Keratinocyte (primary cell): Measurements from ENCODE around the gene IGFL4.

ENCODE experiments used
- EZH2 ChIP-seq: IDR thresholded peaks from one replicate; pipeline ENCODE4 v1.6.1; 2012; ENCODE audit warnings: inconsistent platforms, mild to moderate bottlenecking, low read length, moderate library complexity
- TF ChIP-seq, protein P1 (sequence below), 3 experiments: IDR thresholded peaks in 1 of 3; conservative IDR thresholded peaks in 1 of 3; optimal IDR thresholded peaks in 1 of 3; 2 replicates in 2 of 3; 3 replicates in 1 of 3; pipeline versions ENCODE3 to v1.5.1; 2011; ENCODE audit warnings: low read length in 3 of 3, mild to moderate bottlenecking in 3 of 3, moderate library complexity in 2 of 3, control low read depth in 1 of 3, inconsistent platforms in 1 of 3; ENCODE audit not compliant: insufficient read depth in 2 of 3; ENCODE audit errors: extremely low read depth in 1 of 3

DNA sequence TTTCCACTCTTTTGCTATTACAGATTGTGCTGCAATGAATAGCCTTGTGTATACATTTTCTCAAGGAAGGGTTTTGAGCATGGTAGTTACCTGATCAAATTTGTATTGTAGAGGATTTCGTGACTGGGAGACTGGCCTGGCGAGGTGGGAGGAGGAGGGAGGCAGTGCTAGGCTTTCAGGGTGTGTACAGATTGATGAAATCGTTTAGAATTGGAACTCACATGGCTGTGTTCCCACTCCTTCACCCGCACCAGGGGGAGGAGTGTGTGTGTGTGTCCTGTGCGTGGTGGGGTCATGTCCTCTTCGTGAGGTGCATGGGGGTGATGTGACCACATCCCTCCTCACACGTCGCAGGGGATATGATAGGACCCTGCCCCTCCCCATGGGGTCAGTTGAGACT lies 26.3 kb downstream of the IGFL4 start:
- TF ChIP-seq, protein P1, sequence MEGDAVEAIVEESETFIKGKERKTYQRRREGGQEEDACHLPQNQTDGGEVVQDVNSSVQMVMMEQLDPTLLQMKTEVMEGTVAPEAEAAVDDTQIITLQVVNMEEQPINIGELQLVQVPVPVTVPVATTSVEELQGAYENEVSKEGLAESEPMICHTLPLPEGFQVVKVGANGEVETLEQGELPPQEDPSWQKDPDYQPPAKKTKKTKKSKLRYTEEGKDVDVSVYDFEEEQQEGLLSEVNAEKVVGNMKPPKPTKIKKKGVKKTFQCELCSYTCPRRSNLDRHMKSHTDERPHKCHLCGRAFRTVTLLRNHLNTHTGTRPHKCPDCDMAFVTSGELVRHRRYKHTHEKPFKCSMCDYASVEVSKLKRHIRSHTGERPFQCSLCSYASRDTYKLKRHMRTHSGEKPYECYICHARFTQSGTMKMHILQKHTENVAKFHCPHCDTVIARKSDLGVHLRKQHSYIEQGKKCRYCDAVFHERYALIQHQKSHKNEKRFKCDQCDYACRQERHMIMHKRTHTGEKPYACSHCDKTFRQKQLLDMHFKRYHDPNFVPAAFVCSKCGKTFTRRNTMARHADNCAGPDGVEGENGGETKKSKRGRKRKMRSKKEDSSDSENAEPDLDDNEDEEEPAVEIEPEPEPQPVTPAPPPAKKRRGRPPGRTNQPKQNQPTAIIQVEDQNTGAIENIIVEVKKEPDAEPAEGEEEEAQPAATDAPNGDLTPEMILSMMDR (optimal IDR thresholded peaks at IDR 0.05 in 1 of 3, IDR thresholded peaks at IDR 0.05 in 1 of 3, conservative IDR thresholded peaks at IDR 0.05 in 1 of 3; ENCODE audit: extremely low read depth in 1 of 3, insufficient read depth in 2 of 3, low read length in 3 of 3), result no peak
- no peak for TF ChIP-seq EZH2
